Skeletal muscle tissue (tissue), 4 donors: ENCODE results near the gene PAIP2B. TPM values are rescaled to one million over a fixed set of nuclear protein-coding genes. Genes with fewer than 3 reads are reported as not detected.

Source experiments
- H3K27ac ChIP-seq: one replicate; pipeline ENCODE4 v1.7.0; 2013; ENCODE audit warnings: mild to moderate bottlenecking, low read depth, low read length, inconsistent platforms
- H3K27me3 ChIP-seq, 3 donors: one replicate each; pipeline ENCODE4 v1.7.0; 2013; ENCODE audit warnings: low read length in 3 of 3; ENCODE audit not compliant: control insufficient read depth in 3 of 3, insufficient read depth in 3 of 3
- H3K36me3 ChIP-seq, 3 donors: one replicate each; pipeline ENCODE4 v1.7.0; 2013; ENCODE audit warnings: low read length in 3 of 3; ENCODE audit not compliant: control insufficient read depth in 3 of 3, insufficient read depth in 3 of 3
- H3K4me1 ChIP-seq, 3 donors: one replicate each; pipeline ENCODE4 v1.7.0; 2013; ENCODE audit warnings: low read length in 3 of 3, mild to moderate bottlenecking in 3 of 3; ENCODE audit not compliant: control insufficient read depth in 3 of 3, insufficient read depth in 3 of 3
- H3K4me3 ChIP-seq, 3 donors: one replicate each; pipeline ENCODE4 v1.7.0; 2013; ENCODE audit warnings: low read length in 3 of 3
- H3K9ac ChIP-seq, 3 donors: one replicate each; pipeline ENCODE4 v1.7.0; 2013; ENCODE audit warnings: low read length in 3 of 3, mild to moderate bottlenecking in 3 of 3, moderate library complexity in 2 of 3, low read depth in 1 of 3
- H3K9me3 ChIP-seq, 3 donors: one replicate each; pipeline ENCODE4 v1.7.0; 2013; ENCODE audit warnings: low read length in 3 of 3; ENCODE audit not compliant: control insufficient read depth in 3 of 3
- total RNA-seq: library from RNA; depleted of rRNA; stranded (reverse); fragments of >200 nt; gene quantifications from one replicate; pipeline ENCODE4 v1.2.3, GENCODE V29; 2014
- donor health status: Osteomylitis.

Gene PAIP2B
- total RNA-seq, 1 donor from 2014 or later: 5.7 TPM

DNA sequence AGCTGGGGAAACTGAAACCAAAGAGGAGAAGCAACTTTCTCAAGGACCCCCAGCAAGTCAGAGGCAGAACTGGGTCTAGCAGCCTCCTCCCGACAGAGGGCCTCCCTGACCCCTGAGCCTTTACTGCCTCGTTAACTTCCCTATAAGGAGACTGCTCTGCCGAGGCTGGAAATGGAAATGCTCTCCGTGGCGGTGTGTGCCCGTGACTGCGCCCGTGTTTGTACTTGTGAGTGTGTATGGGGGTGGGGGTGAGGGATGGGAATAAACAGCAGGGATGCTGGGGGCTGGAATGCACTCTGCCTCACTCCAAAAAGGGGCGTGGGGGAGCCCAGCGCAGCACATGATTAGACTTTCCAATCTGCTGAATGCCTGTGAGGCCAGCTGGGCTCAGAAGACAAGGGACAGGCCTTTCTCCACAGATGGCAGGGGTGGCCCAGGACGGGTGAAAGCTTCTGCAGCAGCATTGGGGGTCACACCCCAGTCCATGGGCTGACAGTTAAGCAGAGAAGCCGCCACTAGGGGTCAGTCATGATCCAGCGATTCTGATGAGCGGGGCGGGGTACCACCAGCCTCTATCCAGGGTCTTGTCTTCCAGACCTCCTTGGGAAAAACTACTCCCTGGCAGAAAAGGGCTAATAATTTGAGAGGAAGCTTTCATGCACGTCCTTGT is 69.6 kb downstream of the PAIP2B start:
- Histone ChIP-seq H3K4me1 (peaks cover 0 to 7% (median 4%) of the 10 kb centered on the region in 3 donors), H3K36me3 (no peaks in the 10 kb centered on the region), H3K9ac (no peak overlapping the region), H3K9me3 (no peaks in the 10 kb centered on the region), H3K4me3 (peak overlapping the region in 2 of 3 donors; percentile 6 to 39), H3K27me3 (no peaks in the 10 kb centered on the region), H3K27ac (no peak overlapping the region)

DNA sequence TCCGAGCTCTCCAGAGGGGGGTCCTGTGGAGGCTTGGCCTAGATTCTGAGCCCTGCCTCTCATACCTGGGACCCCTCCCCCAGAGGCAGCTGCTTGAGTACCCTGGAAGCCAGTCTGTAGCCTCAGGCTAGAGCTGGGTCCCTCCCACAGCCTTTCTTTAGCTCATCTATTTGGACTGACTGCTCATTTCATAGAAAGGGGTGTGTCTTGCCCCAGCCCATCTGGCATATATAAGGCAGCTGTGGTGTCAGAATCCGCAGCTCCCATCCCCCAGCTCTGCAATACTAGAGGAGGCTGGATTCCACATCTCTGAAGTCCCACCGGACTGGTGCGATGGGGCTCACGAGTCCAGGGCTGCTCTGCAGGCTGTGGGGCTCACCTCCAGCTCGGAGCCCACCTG is 70.3 kb downstream of the PAIP2B start:
- H3K4me1 ChIP-seq: peaks cover 0 to 7% (median 4%) of the 10 kb centered on the region in 3 donors
- no peak overlapping the region for H3K27ac ChIP-seq
- H3K9ac ChIP-seq: no peak overlapping the region
- no peaks in the 10 kb centered on the region for H3K9me3 ChIP-seq
- H3K36me3 ChIP-seq: no peaks in the 10 kb centered on the region
- H3K27me3 ChIP-seq: no peaks in the 10 kb centered on the region
- H3K4me3 ChIP-seq: no peak overlapping the region

GRCh38 chr2:71155846-71156245 is 71.1 kb downstream of the PAIP2B start:
- peaks cover 0 to 7% (median 4%) of the 10 kb centered on the region in 3 donors for H3K4me1 ChIP-seq
- no peak overlapping the region for H3K4me3 ChIP-seq
- no peaks in the 10 kb centered on the region for H3K27me3 ChIP-seq
- no peak overlapping the region for H3K9ac ChIP-seq
- no peaks in the 10 kb centered on the region for H3K9me3 ChIP-seq
- no peaks in the 10 kb centered on the region for H3K36me3 ChIP-seq
- no peak overlapping the region for H3K27ac ChIP-seq

DNA sequence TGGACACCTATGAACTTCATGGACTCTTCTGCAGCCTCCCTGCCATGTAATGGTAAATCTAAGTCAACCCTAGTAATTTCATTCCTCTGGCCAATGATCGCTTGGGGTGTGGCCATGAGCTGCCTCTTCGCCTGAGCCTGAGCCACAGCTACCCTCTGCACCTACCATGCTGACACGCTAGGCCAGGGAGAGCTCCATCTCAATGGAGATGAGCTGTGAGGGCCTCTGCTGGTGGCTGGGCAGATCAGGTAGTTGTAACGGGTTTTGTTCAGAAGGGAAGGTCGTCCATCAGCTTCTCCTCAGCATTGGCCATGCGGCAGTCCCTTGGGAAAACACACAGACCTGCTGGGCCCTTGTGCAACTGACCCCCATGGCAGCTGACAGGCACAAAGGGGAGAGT is 72.1 kb downstream of the PAIP2B start:
- H3K9me3 ChIP-seq: no peaks in the 10 kb centered on the region
- peaks cover 0 to 7% (median 4%) of the 10 kb centered on the region in 3 donors for H3K4me1 ChIP-seq
- H3K27ac ChIP-seq: no peak overlapping the region
- H3K36me3 ChIP-seq: peaks cover 5 to 9% (median 8%) of the 10 kb centered on the region in 3 donors
- no peaks in the 10 kb centered on the region for H3K27me3 ChIP-seq
- H3K4me3 ChIP-seq: no peak overlapping the region
- no peak overlapping the region for H3K9ac ChIP-seq

- Histone ChIP-seq H3K9me3 (no peaks in the 10 kb centered on the region), H3K27me3 (no peaks in the 10 kb centered on the region), H3K4me3 (no peak overlapping the region), H3K4me1 (peaks cover 0 to 7% (median 4%) of the 10 kb centered on the region in 3 donors), H3K27ac (no peak overlapping the region), H3K9ac (no peak overlapping the region), H3K36me3 (peaks cover 11 to 14% (median 14%) of the 10 kb centered on the region in 3 donors)
Observed at GRCh38 chr2:71154279-71154678, 72.6 kb downstream of the PAIP2B start.

DNA sequence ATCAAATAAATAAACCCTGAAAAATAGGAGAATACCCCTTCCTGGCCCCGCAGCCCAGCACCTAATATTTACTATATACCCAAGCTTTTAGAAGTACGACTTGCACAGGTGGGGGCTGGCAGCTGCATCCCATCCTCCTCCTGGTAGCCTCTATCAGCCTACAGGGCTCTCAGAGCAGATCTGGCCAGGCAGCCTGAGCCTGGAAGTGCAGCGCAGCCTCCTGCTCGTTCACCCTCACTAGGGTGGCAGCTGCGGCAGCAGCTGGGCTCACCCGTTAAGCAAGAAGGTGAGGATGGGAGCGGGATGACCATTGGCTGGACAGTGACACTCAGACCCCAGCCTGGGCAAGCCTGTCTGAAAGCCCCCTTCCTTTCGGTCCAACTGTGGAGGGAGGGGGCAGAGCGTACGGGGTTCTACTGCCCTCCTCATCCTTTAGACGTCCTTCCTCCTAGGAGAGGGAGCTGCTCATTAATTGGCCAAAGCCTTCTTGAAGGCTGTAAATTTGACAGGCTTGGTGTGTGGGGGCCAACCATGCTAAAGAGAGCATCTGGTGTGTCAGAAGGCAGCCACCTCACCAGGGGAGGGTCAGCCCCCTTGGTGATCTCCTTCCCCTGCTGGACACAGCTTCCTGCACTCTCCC is 73.2 kb downstream of the PAIP2B start:
- H3K36me3 ChIP-seq: peaks cover 14 to 19% (median 19%) of the 10 kb centered on the region in 3 donors
- H3K4me3 ChIP-seq: no peak overlapping the region
- H3K9me3 ChIP-seq: no peaks in the 10 kb centered on the region
- no peak overlapping the region for H3K9ac ChIP-seq
- H3K27me3 ChIP-seq: no peaks in the 10 kb centered on the region
- peaks cover 2 to 7% (median 4%) of the 10 kb centered on the region in 3 donors for H3K4me1 ChIP-seq
- no peak overlapping the region for H3K27ac ChIP-seq

- Histone ChIP-seq H3K9ac (no peak overlapping the region), H3K27me3 (no peaks in the 10 kb centered on the region)
Observed at GRCh38 chr2:71151620-71152019, 75.3 kb downstream of the PAIP2B start.

GRCh38 chr2:71150082-71150816 is 76.7 kb downstream of the PAIP2B start:
- Histone ChIP-seq H3K27ac (no peak overlapping the region), H3K36me3 (peaks cover 30 to 46% (median 36%) of the 10 kb centered on the region in 3 donors)

More at GRCh38 chr2:71151620-71152019, 75.3 kb downstream of the PAIP2B start:
- Histone ChIP-seq H3K36me3 (peaks cover 22 to 37% (median 28%) of the 10 kb centered on the region in 3 donors), H3K27ac (no peak overlapping the region), H3K9me3 (no peaks in the 10 kb centered on the region), H3K4me1 (peaks cover 0 to 4% (median 0%) of the 10 kb centered on the region in 3 donors), H3K4me3 (no peak overlapping the region)

DNA sequence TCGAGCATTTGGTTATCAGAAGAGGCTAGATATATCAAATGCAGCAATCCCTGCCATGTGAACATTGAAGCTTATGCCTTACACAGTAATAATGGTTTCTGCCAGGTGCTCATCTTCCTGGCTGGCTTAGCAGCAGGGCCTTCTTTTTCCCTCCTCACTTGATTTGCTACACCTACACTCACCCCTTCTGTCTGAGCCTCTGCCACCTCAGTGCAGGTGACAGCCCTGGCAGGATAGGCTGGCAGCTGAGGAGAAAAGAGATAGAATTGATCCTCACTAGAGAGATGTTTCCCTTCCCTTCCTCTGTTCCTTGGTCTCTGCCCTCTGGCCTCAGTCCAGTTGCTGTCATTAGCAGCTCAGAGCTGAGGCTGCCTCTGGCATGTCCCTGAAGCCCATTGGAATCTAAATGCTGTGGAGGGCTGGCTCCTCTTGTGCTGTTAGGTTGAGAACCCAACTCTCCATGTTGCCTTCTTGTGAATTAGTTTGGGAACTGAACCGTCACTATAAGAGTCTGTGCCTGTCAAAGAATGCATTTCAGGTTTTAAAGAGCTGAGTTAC is 78.3 kb downstream of the PAIP2B start:
- Histone ChIP-seq H3K27me3 (no peaks in the 10 kb centered on the region), H3K27ac (no peak overlapping the region), H3K9me3 (no peaks in the 10 kb centered on the region), H3K9ac (no peak overlapping the region), H3K36me3 (peaks cover 38 to 56% (median 51%) of the 10 kb centered on the region in 3 donors), H3K4me3 (no peak overlapping the region), H3K4me1 (peaks cover 0 to 9% (median 5%) of the 10 kb centered on the region in 3 donors)

More at GRCh38 chr2:71150082-71150816, 76.7 kb downstream of the PAIP2B start:
- Histone ChIP-seq H3K9ac (no peak overlapping the region), H3K27me3 (no peaks in the 10 kb centered on the region), H3K4me1 (peaks cover 0 to 4% (median 0%) of the 10 kb centered on the region in 3 donors), H3K9me3 (no peaks in the 10 kb centered on the region), H3K4me3 (no peak overlapping the region)
